DND-41 (cell line): Measurements from ENCODE around the gene RAD51B.

Source experiments
- EZH2 ChIP-seq: IDR thresholded peaks from 3 replicates; pipeline ENCODE4 v1.6.1; 2012; ENCODE audit warnings: borderline replicate concordance, low read depth, mild to moderate bottlenecking, moderate library complexity, low read length, inconsistent platforms; ENCODE audit not compliant: severe bottlenecking
- TF ChIP-seq, protein P1 (sequence below): IDR thresholded peaks from 2 replicates; pipeline ENCODE4 v1.5.1; 2012; ENCODE audit warnings: borderline replicate concordance, low read length, moderate library complexity, mild to moderate bottlenecking; ENCODE audit not compliant: poor library complexity, severe bottlenecking; ENCODE audit errors: extremely low read depth

DNA sequence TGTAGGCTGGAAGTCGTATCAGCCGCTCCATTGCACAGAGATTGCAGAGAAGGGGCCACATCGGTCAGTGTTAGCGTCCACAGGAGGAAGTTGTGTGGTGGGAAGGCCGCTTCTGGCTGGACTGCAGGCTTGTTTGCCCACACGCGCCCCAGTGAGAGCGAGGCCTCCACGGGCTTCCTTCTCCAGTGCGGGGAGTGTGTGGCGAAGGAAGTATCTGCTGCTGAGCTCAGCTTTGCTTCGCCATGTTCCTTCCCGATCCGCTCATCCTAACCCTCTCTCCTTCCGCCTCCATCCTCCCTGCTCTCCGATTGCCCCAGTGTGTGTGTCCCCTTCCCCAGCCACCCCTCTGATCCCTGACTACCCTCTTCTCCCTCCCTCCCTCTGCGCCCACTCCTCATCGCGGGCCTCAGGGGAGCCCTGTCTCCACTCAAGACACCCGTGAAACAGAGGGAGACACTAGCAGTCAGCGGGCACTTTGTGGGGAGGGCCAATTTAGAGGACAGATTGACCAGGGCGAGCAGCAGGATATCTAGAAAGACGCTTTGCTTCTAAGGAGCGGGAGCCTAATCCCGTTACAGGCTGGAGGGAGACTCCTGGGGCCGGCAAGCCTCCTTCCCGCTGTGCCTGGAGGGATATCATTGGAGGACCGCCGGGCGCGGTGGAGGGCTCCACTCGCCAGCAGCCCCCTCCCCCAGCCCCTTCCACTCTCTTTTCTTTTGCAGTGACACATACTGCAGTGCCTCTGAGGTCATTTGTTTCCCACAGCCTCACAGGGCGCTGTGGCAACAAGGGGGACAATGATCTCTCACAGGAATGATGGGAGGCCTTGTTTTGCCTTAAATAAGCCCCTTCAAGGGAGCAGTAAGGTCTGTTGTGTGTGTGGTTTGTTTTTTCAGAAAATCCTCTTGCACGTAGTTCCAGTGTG, 544.5 kb downstream of the RAD51B start:
- TF ChIP-seq, protein P1, sequence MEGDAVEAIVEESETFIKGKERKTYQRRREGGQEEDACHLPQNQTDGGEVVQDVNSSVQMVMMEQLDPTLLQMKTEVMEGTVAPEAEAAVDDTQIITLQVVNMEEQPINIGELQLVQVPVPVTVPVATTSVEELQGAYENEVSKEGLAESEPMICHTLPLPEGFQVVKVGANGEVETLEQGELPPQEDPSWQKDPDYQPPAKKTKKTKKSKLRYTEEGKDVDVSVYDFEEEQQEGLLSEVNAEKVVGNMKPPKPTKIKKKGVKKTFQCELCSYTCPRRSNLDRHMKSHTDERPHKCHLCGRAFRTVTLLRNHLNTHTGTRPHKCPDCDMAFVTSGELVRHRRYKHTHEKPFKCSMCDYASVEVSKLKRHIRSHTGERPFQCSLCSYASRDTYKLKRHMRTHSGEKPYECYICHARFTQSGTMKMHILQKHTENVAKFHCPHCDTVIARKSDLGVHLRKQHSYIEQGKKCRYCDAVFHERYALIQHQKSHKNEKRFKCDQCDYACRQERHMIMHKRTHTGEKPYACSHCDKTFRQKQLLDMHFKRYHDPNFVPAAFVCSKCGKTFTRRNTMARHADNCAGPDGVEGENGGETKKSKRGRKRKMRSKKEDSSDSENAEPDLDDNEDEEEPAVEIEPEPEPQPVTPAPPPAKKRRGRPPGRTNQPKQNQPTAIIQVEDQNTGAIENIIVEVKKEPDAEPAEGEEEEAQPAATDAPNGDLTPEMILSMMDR = no peak
- no peak for TF ChIP-seq EZH2
